ENCODE measurements around the gene STYK1. TPM values are rescaled to one million over a fixed set of nuclear protein-coding genes. Genes with fewer than 3 reads are reported as not detected.

STYK1 gene
- polyA plus RNA-seq, 3 donors: not detected

DNA sequence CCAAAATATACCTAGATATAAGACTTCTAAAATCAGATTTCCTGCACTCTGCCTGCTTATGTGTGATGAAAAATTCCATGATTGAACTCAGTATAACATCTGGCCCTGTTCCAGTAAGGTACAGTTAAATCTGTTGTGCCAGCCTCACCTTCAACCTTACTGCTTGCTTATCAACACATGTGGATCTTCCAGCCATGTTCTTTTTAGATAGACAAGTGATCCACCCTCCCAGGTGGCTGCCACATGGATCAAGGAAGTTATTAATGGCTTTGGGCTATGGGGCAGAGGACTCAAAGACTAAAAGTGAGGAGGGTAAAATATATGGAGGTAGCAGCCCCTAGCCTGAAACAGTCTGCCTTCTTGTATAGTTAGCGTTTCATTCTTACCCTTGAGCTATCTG lies 35.1 kb downstream of the STYK1 start:
- Mint-ChIP-seq H3K9me3 (peaks cover 0 to 2% (median 0%) of the 10 kb centered on the region in 7 donors), H3K27ac (no peak overlapping the region), H3K36me3 (no peaks in the 10 kb centered on the region), H3K4me1 (no peaks in the 10 kb centered on the region), H3K27me3 (ENCODE audit: low read depth in 3 of 3) (peaks cover 0 to 2% (median 2%) of the 10 kb centered on the region in 3 donors), H3K4me3 (no peak overlapping the region)
- TF ChIP-seq, protein P1, sequence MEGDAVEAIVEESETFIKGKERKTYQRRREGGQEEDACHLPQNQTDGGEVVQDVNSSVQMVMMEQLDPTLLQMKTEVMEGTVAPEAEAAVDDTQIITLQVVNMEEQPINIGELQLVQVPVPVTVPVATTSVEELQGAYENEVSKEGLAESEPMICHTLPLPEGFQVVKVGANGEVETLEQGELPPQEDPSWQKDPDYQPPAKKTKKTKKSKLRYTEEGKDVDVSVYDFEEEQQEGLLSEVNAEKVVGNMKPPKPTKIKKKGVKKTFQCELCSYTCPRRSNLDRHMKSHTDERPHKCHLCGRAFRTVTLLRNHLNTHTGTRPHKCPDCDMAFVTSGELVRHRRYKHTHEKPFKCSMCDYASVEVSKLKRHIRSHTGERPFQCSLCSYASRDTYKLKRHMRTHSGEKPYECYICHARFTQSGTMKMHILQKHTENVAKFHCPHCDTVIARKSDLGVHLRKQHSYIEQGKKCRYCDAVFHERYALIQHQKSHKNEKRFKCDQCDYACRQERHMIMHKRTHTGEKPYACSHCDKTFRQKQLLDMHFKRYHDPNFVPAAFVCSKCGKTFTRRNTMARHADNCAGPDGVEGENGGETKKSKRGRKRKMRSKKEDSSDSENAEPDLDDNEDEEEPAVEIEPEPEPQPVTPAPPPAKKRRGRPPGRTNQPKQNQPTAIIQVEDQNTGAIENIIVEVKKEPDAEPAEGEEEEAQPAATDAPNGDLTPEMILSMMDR (IDR thresholded peaks at IDR 0.05): no peak
- DNase-seq: no peak
- H4K20me1 ChIP-seq (ENCODE audit: insufficient read depth, low read length): no peaks in the 10 kb centered on the region
- no peaks in the 10 kb centered on the region for H3K4me1 ChIP-seq (ENCODE audit: control insufficient read depth in 1 of 2, insufficient read depth in 2 of 2, low read length in 2 of 2)
- H2AFZ ChIP-seq (ENCODE audit: insufficient read depth, low read depth, low read length, poor library complexity, severe bottlenecking): no peak overlapping the region
- no peaks in the 10 kb centered on the region for H3K9me3 ChIP-seq (replicated peaks in 1 of 2; ENCODE audit: control insufficient read depth in 1 of 2, insufficient read depth in 1 of 2, low read length in 2 of 2)
- H3K27ac ChIP-seq (ENCODE audit: low read depth in 1 of 2, low read length in 2 of 2): no peak overlapping the region
- no peak overlapping the region for H3K4me3 ChIP-seq (replicated peaks in 1 of 3; ENCODE audit: low read depth in 2 of 3, low read length in 3 of 3)
- no peaks in the 10 kb centered on the region for H3K36me3 ChIP-seq (replicated peaks in 1 of 2; ENCODE audit: control insufficient read depth in 1 of 2, insufficient read depth in 2 of 2, low read length in 2 of 2)
- no peak overlapping the region for H3K4me2 ChIP-seq (replicated peaks; ENCODE audit: extremely low read depth, low read length, poor library complexity, severe bottlenecking)
- WGBS (ENCODE audit: insufficient coverage): no CpG with 5 or more reads among the region's 1 CpG
- no peaks in the 10 kb centered on the region for H3K79me2 ChIP-seq (ENCODE audit: insufficient read depth, low read length)
- H3K9ac ChIP-seq (ENCODE audit: insufficient read depth, low read length, poor library complexity, severe bottlenecking): no peak overlapping the region
- no peaks in the 10 kb centered on the region for H3K27me3 ChIP-seq (ENCODE audit: control insufficient read depth in 2 of 2, insufficient read depth in 2 of 2, low read length in 2 of 2)
- intact Hi-C loops (cut with micrococcal nuclease): no loop called here

DNA sequence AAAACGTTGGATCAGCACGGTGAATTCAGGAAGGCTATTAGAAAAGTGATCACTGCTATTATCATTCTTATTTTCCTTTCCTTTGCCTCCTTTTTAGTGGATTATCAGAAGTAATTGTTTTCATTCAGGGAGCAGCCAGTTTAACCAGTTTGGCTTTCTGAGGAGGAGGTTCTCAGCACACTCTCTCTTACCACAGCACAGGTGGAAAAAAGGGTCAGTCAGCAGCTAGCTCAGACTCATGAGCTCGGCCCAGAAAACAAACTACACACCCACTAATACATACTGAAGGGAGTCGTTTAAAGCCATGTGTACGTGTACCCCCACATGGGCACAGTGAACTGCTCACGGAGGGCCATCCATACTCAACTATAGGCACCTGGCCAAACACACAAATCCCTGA lies 37.2 kb downstream of the STYK1 start:
- H3K36me3 ChIP-seq (replicated peaks in 1 of 2; ENCODE audit: control insufficient read depth in 1 of 2, insufficient read depth in 2 of 2, low read length in 2 of 2): no peaks in the 10 kb centered on the region
- H4K20me1 ChIP-seq (ENCODE audit: insufficient read depth, low read length): no peaks in the 10 kb centered on the region
- no peaks in the 10 kb centered on the region for H3K9me3 ChIP-seq (replicated peaks in 1 of 2; ENCODE audit: control insufficient read depth in 1 of 2, insufficient read depth in 1 of 2, low read length in 2 of 2)
- TF ChIP-seq, protein P1 (IDR thresholded peaks at IDR 0.05): no peak
- no peak overlapping the region for H3K4me3 ChIP-seq (replicated peaks in 1 of 3; ENCODE audit: low read depth in 2 of 3, low read length in 3 of 3)
- no peak overlapping the region for H3K4me2 ChIP-seq (replicated peaks; ENCODE audit: extremely low read depth, low read length, poor library complexity, severe bottlenecking)
- WGBS (ENCODE audit: insufficient coverage): no CpG with 5 or more reads among the region's 6 CpGs
- H3K79me2 ChIP-seq (ENCODE audit: insufficient read depth, low read length): no peaks in the 10 kb centered on the region
- H3K27ac Mint-ChIP-seq: no peak overlapping the region
- intact Hi-C loops (cut with micrococcal nuclease): no loop called here
- H3K27ac ChIP-seq (ENCODE audit: low read depth in 1 of 2, low read length in 2 of 2): no peak overlapping the region
- no peaks in the 10 kb centered on the region for H3K27me3 ChIP-seq (ENCODE audit: control insufficient read depth in 2 of 2, insufficient read depth in 2 of 2, low read length in 2 of 2)
- no peak for DNase-seq
- no peaks in the 10 kb centered on the region for H3K4me1 Mint-ChIP-seq
- H3K36me3 Mint-ChIP-seq: no peaks in the 10 kb centered on the region
- peaks cover 0 to 2% (median 2%) of the 10 kb centered on the region in 3 donors for H3K27me3 Mint-ChIP-seq (ENCODE audit: low read depth in 3 of 3)
- H3K9ac ChIP-seq (ENCODE audit: insufficient read depth, low read length, poor library complexity, severe bottlenecking): no peak overlapping the region
- H3K9me3 Mint-ChIP-seq: peaks cover 0 to 2% (median 0%) of the 10 kb centered on the region in 7 donors
- no peaks in the 10 kb centered on the region for H3K4me1 ChIP-seq (ENCODE audit: control insufficient read depth in 1 of 2, insufficient read depth in 2 of 2, low read length in 2 of 2)
- H3K4me3 Mint-ChIP-seq: no peak overlapping the region
- no peak overlapping the region for H2AFZ ChIP-seq (ENCODE audit: insufficient read depth, low read depth, low read length, poor library complexity, severe bottlenecking)

Measured in CD14-positive monocyte (primary cell).